Endometrium (tissue), 2 donors: Measurements from ENCODE around the gene GRIP2.

Experiments
- FAIRE-seq: peaks from 2 replicates; lab custom pipeline; 2012; peaks lifted over from hg19 to GRCh38; lab: Jason Lieb, UNC
- donor health status: control.
- donor health status: control.

The GRIP2 gene

DNA sequence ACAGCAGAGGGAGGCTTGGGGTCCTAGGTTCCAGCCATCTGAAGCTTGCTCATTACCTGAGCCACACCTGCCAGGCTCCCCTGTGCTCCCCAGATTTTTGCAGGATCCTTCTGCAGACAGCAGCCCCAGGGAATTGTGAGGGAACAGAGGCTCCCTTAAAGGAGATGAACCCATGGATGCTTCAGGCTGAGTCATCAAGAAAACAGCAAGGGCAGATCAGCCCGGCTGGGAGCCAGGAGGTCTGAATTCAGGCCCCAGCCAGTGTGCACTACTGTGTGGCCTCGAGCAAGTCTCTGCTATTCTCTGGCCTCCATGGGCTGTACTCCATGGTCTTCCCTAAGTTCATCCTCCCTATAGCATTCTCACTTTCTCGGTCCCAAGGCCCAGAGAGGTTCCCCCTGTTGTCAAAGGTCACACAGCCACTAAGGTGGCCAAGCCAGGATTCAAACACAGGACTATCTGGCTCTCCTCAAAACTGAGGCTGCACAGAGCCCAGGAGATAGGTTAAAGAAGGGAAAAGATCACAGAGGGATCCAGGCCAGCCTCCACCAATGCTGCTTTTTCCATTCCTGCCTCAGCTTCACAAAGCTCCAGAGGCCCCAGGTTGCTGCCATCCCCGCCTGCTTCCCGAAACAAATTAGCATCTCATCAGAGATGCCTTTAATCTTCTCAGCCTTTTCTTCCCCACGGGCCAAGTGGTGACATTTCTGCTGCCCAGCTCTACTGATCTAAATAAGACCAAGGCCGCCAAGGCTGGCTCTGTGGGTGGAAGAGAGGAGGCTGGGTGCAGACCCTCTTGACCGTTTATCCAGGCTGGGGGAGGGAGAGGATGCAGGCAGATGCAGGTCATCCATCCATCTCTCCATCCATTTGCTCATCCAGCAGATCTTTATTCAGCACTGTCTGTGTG is 21.2 kb upstream of the GRIP2 start:
- no peak for FAIRE-seq

DNA sequence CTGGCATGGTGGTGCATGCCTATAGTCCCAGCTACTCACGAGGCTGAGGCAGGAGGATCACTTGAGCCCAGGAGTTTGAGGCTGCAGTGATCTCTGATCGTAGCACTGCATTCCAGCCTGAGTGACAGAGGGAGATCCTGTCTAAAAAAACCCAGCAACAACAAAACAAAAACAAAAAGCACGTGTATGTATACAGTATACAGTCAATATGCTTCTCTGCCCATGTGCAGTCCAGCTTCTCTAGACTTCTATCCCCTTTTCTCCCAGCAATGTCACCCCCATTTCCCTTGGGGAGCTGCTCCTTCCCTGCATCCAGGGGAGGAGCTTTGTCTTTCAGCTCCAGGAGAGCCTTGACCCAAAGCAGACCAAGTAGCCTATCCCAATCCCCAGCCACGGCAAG is 20.0 kb upstream of the GRIP2 start:
- no peak for FAIRE-seq

- FAIRE-seq = no peak
These were observed 17.9 kb upstream of the GRIP2 start for GRCh38 chr3:14558029-14558428.

- no peak for FAIRE-seq
These were observed 15.7 kb upstream of the GRIP2 start for GRCh38 chr3:14555835-14556234.

GRCh38 chr3:14554715-14555114 is 14.6 kb upstream of the GRIP2 start:
- no peak for FAIRE-seq

- FAIRE-seq = no peak
These were observed 13.7 kb upstream of the GRIP2 start for GRCh38 chr3:14553871-14554270.

- no peak for FAIRE-seq
These were observed 12.6 kb upstream of the GRIP2 start for GRCh38 chr3:14552717-14553116.

- no peak for FAIRE-seq
These were observed 12.0 kb upstream of the GRIP2 start for GRCh38 chr3:14552041-14552648.

DNA sequence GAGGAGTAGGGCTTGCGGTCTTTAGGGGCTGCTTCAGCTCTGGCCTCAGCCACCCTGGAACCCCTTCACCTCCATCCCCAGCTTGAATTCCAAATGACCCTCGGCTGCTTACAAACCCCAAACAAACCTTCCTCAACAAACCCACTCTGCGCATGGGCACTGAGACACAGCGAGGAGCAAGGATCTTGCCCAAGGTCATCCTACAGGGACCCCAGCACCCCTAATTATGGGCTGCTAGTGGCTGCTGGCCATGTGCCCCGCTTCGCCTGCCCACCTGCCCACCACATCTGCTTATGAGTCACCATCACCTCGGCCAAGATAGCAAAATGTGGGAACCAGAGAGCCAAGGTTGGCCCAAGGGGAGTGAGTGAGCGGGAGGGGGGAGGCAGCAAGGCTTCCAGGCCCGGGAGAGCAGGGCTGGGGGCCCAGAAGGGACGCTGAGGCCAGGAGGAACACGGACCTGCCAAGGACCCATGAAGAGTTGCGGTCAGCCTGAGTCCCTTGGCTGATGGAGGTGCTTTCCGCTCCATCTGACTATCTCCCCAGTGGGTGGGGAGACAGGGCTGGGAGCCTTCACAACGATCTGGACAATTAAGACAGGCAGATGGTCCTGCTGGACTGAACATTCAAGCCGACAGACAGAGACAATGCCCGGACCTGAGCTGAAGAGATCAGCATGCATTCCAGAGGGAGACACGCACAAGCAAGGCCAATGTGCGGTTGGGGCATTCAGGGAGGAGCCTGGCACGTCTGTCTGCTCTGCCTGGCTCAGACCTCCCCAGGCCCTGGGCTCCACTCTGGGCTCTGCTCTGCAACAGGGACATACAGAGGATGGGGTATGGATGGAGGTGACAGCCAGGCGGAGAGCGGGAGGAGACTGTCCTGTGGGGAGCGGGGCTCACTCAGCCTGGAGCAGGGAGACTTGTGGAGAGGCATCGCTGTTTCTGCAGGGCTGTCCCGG is 10.8 kb upstream of the GRIP2 start:
- no peak for FAIRE-seq

- FAIRE-seq = no peak
These were observed 10.0 kb upstream of the GRIP2 start for GRCh38 chr3:14550181-14550580.

- no peak for FAIRE-seq
These were observed 9.2 kb upstream of the GRIP2 start for GRCh38 chr3:14549256-14549919.

- FAIRE-seq = no peak
These were observed 8.2 kb upstream of the GRIP2 start for GRCh38 chr3:14548321-14548729.

- FAIRE-seq = no peak
These were observed 7.6 kb upstream of the GRIP2 start for GRCh38 chr3:14547693-14548092.

DNA sequence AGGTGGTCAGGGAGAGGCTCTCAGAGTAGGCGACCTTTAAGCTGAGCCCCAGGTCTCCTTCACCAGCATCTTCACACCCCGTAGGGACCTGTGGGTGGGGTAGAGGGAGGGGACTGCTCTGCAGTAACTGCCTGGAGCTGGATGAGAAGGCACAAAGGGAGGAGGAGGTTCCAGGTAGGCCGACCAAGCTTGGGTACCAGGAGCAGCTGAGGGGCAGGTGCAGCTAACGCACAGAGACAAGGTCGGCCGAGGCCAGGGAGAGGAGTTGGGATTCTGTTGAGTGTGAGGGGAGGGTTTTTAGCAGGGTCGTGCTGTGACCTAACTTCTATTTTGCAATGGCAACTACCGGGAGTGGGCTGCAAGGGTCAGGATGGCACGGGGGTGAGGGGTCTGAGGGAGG is 5.9 kb upstream of the GRIP2 start:
- FAIRE-seq = no peak

GRCh38 chr3:14545251-14545635 is 5.1 kb upstream of the GRIP2 start:
- no peak for FAIRE-seq

DNA sequence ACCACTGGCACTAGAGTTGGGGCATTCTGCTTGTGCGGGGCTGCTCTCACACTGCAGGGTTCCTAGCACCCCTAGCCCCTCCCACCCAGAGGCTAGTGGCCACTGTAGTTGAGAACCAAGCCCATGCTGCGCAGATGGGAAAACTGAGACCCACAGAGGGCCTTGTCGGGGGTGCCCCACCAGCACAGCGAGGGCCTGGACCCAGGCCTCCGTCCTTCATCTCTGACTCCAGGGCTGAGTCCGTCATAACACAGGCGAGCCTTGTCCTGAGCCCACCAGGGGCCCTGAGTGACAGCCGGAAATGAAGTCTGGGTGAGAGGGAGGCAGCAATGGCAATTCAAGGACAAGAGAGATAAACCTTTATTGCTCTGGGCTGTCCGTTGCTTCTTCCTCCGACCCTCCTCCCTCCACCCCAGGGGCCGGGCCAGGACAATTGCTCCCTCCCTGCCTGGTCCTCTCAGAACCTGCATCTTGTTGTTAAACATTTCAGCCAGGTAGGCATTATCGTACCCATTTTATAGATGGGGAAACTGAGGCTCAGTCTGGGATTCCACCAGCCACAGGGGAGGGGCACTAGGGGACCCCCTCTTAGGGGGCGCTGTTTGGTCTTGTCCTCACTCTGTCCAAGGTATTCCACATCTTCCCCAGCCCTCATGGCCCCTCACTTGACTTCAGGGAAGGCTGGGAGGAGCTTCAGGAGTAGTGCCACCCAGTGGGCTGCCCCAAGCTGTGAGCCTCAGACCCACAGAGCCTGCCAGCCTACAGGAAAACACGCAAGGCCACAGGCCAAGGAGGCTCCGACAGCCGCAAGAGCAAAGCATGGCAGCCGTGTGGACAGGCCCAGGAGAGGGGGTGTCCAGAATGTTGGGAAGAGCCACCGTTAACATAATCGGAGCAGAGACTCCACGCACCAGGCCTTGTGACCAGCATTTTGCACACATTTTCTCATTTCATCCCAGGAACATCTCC is 4.4 kb upstream of the GRIP2 start:
- FAIRE-seq = no peak

DNA sequence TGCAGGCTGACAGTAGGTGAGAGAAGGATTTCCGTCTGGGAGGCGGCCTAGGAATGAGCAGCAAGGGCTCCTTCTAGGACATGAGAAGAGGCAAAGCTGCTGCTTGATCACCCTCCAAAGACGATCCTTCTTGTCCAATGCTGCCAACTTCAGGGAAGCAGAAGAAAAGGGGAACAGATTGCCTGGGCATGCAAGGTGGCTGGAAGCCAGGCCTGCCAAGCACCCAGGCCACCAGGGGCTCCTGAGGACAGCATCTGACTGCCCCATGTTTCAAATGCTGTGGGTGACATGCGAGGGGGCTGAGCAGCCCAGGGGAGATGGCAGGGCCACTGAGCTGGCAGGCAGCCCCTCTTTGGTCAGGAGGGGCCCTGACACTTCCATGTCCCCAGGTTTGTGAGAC is 3.3 kb upstream of the GRIP2 start:
- no peak for FAIRE-seq

GRCh38 chr3:14542656-14543055 is 2.5 kb upstream of the GRIP2 start:
- FAIRE-seq = no peak

- FAIRE-seq = no peak
These were observed 1.5 kb upstream of the GRIP2 start for GRCh38 chr3:14541646-14542045.

DNA sequence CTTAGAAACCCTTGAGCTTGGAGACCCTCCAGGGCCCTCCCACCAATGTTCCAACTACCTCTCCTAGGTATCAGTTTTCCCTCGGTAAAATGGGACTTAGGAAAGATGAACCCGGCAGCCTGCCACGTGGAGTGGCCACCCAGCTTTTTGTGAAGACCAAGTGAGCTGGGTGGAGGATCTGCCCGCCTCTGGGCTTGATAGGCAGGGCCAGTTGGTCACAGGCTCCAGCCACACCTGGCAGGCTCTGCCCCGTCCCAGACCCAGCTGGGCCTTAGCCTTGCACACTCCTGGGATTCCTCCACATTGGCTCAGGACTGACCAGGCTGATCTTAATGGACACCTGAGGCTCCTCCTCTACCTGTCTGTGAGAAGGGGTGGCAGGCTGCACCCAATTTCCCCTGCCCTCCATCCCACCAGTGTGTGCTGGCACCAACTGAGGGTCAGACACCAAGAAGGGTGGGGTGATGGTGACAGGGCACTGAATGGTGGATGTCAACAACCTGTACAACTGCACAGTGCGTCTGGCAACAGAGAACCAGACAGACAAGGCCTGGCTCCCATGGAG is 761 bp upstream of the GRIP2 start:
- FAIRE-seq = no peak

DNA sequence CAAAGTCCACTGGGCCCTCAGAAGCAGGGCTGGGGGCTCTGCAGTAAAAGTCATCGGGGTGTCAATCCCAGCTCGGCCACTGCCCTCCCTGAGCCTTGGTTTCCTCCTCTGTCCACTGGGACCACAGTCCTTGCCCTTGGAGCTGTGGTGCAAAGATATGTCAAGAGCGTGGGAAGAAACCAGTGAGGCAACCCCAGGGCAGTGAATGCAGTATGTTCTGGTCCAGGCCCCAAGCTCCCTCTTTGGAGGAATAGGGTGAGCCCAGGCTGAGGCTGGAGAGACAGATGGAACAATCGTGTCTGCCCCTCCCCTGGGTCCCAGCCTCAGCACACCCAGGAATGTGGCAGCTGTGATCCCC is 779 bp downstream of the GRIP2 start:
- no peak for FAIRE-seq
